Left forelimb (tissue), 1 donor: ENCODE data around the gene PGGHG.
A peak's percentile ranks its signal among the peaks of the same experiment; 100 is the strongest.
"Not testable (repeated sequence)": the region's sequence is repeated elsewhere in the genome, so short reads cannot be mapped to it uniquely, and the experiment has no call there.

Experiments
- DNase-seq: peaks from one replicate; pipeline ENCODE4 v3.0.0-alpha.2; 2018; ENCODE audit warnings: low spot score

The PGGHG gene

GRCh38 chr11:288478-289397 is at the start of gene PGGHG:
TSS of gene PGGHG (plus strand) at chr11:289126. CDS start at chr11:289817, 691 bp downstream.
- DNase-seq = peak; percentile 76

- no peak for DNase-seq
These were observed 48.6 kb upstream of the PGGHG start for GRCh38 chr11:240315-240714.

GRCh38 chr11:241634-242033 is 47.3 kb upstream of the PGGHG start:
- DNase-seq = no peak

- DNase-seq = no peak
These were observed 44.5 kb upstream of the PGGHG start for GRCh38 chr11:244376-244775.

- DNase-seq = no peak
These were observed 39.9 kb upstream of the PGGHG start for GRCh38 chr11:249062-249461.

GRCh38 chr11:250274-250673 is 38.7 kb upstream of the PGGHG start:
- no peak for DNase-seq

GRCh38 chr11:250740-251299 is 38.1 kb upstream of the PGGHG start:
- no peak for DNase-seq

- DNase-seq = no peak
These were observed 37.4 kb upstream of the PGGHG start for GRCh38 chr11:251550-251949.

GRCh38 chr11:252666-253065 is 36.3 kb upstream of the PGGHG start:
- no peak for DNase-seq

GRCh38 chr11:253160-253885 is 35.6 kb upstream of the PGGHG start:
- no peak for DNase-seq

GRCh38 chr11:253886-254270 is 35.0 kb upstream of the PGGHG start:
- no peak for DNase-seq

- no peak for DNase-seq
These were observed 33.8 kb upstream of the PGGHG start for GRCh38 chr11:255176-255575.

GRCh38 chr11:255816-256215 is 33.1 kb upstream of the PGGHG start:
- no peak for DNase-seq

- no peak for DNase-seq
These were observed 31.8 kb upstream of the PGGHG start for GRCh38 chr11:256952-257737.

GRCh38 chr11:257766-258493 is 31.0 kb upstream of the PGGHG start:
- DNase-seq = no peak

GRCh38 chr11:259413-259812 is 29.5 kb upstream of the PGGHG start:
- DNase-seq = no peak

GRCh38 chr11:261624-262023 is 27.3 kb upstream of the PGGHG start:
- no peak for DNase-seq

GRCh38 chr11:266676-267439 is 22.1 kb upstream of the PGGHG start:
- no peak for DNase-seq

GRCh38 chr11:267491-267994 is 21.4 kb upstream of the PGGHG start:
- DNase-seq = no peak

- not testable (repeated sequence) for DNase-seq
These were observed 20.2 kb upstream of the PGGHG start for GRCh38 chr11:268716-269145.
